ENCODE results near the gene AP2S1. TPM values are rescaled to one million over a fixed set of nuclear protein-coding genes. Genes with fewer than 3 reads are reported as not detected.
A peak's percentile ranks its signal among the peaks of the same experiment; 100 is the strongest.

AP2S1 gene
- polyA plus RNA-seq, 1 donor (not counting 4 experiments of a cell fraction or from before 2014, with no cell fraction given) = 183 TPM

DNA sequence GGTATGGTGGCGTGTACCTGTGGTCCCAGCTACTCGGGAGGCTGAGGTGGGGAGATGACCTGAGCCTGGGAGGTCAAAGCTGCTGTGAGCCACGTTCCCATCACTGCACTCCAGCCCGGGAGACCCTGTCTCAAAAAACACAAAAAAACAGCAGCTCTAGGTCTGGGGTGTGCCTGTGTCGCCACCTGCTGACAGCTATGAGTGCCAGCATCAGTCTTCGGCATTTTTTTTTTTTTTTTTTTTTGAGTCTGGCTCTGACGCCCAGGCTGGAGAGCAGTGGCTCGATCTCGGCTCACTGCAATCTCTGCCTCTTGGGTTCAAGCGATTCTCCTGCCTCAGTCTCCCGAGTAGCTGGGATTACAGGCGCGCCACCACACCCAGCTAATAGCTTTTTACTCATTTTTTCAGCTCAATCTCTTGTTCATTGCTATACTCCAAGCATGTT is 10.1 kb downstream of the AP2S1 start:
- Histone ChIP-seq H3K36me3 (ENCODE audit: control insufficient read depth in 2 of 2, extremely low read depth in 1 of 2, insufficient read depth in 2 of 2, low read length in 2 of 2) (peaks cover 23 to 36% of the 10 kb centered on the region in 2 experiments), H3K9me3 (ENCODE audit: control insufficient read depth, low read depth, low read length) (no peaks in the 10 kb centered on the region), H3K4me3 (ENCODE audit: control insufficient read depth in 2 of 3, extremely low read depth in 1 of 3, insufficient read depth in 2 of 3, low read depth in 1 of 3, low read length in 3 of 3) (no peak overlapping the region), H3K79me2 (ENCODE audit: control insufficient read depth, insufficient read depth, low read length) (peaks cover 10% of the 10 kb centered on the region), H3K9ac (ENCODE audit: control insufficient read depth, extremely low read depth, insufficient read depth, low read length) (peak overlapping the region; percentile 4), H3K27me3 (ENCODE audit: control insufficient read depth, extremely low read depth, insufficient read depth, low read length) (no peaks in the 10 kb centered on the region), H3K4me1 (ENCODE audit: control insufficient read depth, extremely low read depth, insufficient read depth, low read length) (peaks cover 23% of the 10 kb centered on the region), H3K4me2 (ENCODE audit: control insufficient read depth, extremely low read depth, insufficient read depth, low read depth, low read length) (no peak overlapping the region), H4K20me1 (ENCODE audit: control insufficient read depth, extremely low read depth, insufficient read depth, low read length) (no peaks in the 10 kb centered on the region), H3K9me1 (ENCODE audit: control insufficient read depth, extremely low read depth, insufficient read depth, low read length) (no peaks in the 10 kb centered on the region), H2AFZ (ENCODE audit: control insufficient read depth, low read length) (no peak overlapping the region), H3K27ac (ENCODE audit: control insufficient read depth, insufficient read depth, low read length) (peak overlapping the region; percentile 63)
- TF ChIP-seq EZH2 (IDR thresholded peaks at IDR 0.05; ENCODE audit: low read length) = no peak
- TF ChIP-seq, protein P1, sequence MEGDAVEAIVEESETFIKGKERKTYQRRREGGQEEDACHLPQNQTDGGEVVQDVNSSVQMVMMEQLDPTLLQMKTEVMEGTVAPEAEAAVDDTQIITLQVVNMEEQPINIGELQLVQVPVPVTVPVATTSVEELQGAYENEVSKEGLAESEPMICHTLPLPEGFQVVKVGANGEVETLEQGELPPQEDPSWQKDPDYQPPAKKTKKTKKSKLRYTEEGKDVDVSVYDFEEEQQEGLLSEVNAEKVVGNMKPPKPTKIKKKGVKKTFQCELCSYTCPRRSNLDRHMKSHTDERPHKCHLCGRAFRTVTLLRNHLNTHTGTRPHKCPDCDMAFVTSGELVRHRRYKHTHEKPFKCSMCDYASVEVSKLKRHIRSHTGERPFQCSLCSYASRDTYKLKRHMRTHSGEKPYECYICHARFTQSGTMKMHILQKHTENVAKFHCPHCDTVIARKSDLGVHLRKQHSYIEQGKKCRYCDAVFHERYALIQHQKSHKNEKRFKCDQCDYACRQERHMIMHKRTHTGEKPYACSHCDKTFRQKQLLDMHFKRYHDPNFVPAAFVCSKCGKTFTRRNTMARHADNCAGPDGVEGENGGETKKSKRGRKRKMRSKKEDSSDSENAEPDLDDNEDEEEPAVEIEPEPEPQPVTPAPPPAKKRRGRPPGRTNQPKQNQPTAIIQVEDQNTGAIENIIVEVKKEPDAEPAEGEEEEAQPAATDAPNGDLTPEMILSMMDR (optimal IDR thresholded peaks at IDR 0.05 in 1 of 3, IDR thresholded peaks at IDR 0.05 in 1 of 3, conservative IDR thresholded peaks at IDR 0.05 in 1 of 3; ENCODE audit: extremely low read depth in 1 of 3, insufficient read depth in 2 of 3, low read length in 3 of 3) = peak; percentile 78 to 90 (median 88)
- FAIRE-seq = no peak
- no peak for DNase-seq (ENCODE audit: low read depth, low spot score)
- dilution Hi-C loops (cut with MboI; ENCODE audit: extremely low pct_ligation_motif_present, low sequenced_read_pairs) = no loop called here

DNA sequence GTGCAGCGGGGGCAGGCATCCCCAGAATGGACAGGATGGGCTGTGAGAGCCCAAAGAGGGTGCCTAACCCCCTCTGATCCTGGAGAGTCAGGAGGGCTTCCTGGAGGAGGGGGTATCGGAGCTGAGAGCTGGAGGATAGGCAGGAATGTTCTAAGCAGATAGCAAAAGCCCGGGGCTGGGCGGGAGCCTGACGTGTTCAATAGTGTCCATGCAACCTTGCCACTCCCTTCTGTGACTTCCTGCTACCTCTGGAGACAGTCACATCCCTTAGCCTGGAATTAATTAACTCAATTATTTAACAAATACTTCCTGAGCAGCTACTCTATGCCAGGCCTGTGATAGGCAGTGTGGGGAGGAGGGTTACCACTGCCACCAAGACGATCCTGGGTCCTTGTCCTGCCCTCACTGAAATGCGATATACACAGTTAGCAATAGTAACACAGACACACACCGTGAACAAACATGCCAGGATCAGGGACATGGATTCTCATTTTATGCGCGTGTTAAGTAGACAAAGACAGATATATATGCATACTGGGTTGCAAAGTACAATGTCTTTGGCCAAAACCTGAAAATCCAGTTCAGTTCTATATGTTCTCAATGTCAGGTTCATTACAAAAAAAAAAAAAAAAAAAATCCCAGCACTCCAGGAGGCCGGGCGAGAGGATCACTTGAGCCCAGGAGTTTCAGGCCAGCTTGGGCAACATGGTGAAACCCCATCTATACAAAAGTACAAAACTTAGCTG is 10.7 kb downstream of the AP2S1 start:
- Histone ChIP-seq H3K36me3 (ENCODE audit: control insufficient read depth in 2 of 2, extremely low read depth in 1 of 2, insufficient read depth in 2 of 2, low read length in 2 of 2) (peaks cover 23 to 36% of the 10 kb centered on the region in 2 experiments), H3K4me1 (ENCODE audit: control insufficient read depth, extremely low read depth, insufficient read depth, low read length) (peaks cover 23% of the 10 kb centered on the region), H3K4me2 (ENCODE audit: control insufficient read depth, extremely low read depth, insufficient read depth, low read depth, low read length) (peak overlapping the region; percentile 40), H3K9me3 (ENCODE audit: control insufficient read depth, low read depth, low read length) (no peaks in the 10 kb centered on the region), H2AFZ (ENCODE audit: control insufficient read depth, low read length) (no peak overlapping the region), H3K4me3 (ENCODE audit: control insufficient read depth in 2 of 3, extremely low read depth in 1 of 3, insufficient read depth in 2 of 3, low read depth in 1 of 3, low read length in 3 of 3) (no peak overlapping the region), H3K27ac (ENCODE audit: control insufficient read depth, insufficient read depth, low read length) (peak overlapping the region; percentile 63), H3K79me2 (ENCODE audit: control insufficient read depth, insufficient read depth, low read length) (peaks cover 10% of the 10 kb centered on the region), H3K9ac (ENCODE audit: control insufficient read depth, extremely low read depth, insufficient read depth, low read length) (peak overlapping the region; percentile 49), H3K27me3 (ENCODE audit: control insufficient read depth, extremely low read depth, insufficient read depth, low read length) (no peaks in the 10 kb centered on the region), H4K20me1 (ENCODE audit: control insufficient read depth, extremely low read depth, insufficient read depth, low read length) (no peaks in the 10 kb centered on the region), H3K9me1 (ENCODE audit: control insufficient read depth, extremely low read depth, insufficient read depth, low read length) (no peaks in the 10 kb centered on the region)
- TF ChIP-seq, protein P1 (optimal IDR thresholded peaks at IDR 0.05 in 1 of 3, IDR thresholded peaks at IDR 0.05 in 1 of 3, conservative IDR thresholded peaks at IDR 0.05 in 1 of 3; ENCODE audit: extremely low read depth in 1 of 3, insufficient read depth in 2 of 3, low read length in 3 of 3) = no peak
- TF ChIP-seq EZH2 (IDR thresholded peaks at IDR 0.05; ENCODE audit: low read length) = no peak
- dilution Hi-C loops (cut with MboI; ENCODE audit: extremely low pct_ligation_motif_present, low sequenced_read_pairs) = no loop called here
- no peak for DNase-seq (ENCODE audit: low read depth, low spot score)
- peak; percentile 36 for FAIRE-seq

Measured in keratinocyte (primary cell).